IMR-90 (cell line): ENCODE data around the gene PHAF1. TPM values are rescaled to one million over a fixed set of nuclear protein-coding genes. Genes with fewer than 3 reads are reported as not detected.
A peak's percentile ranks its signal among the peaks of the same experiment; 100 is the strongest.

ENCODE experiments used
- ATAC-seq: fragments of 200-7000 bp; cut with Tn5 transposase; 2 replicates; pipeline ENCODE4 v1.9.1; 2020; ENCODE audit warnings: low read depth, mild to moderate bottlenecking, moderate library complexity
- BruUV-seq: library from RNA; stranded (reverse); fragments of 400-500 nt; replicated peaks from 2 replicates; lab custom pipeline; 2021; lab: Mats Ljungman, UMichigan
- CTCF ChIA-PET: fragments of 300-600 bp; formaldehyde crosslinking; extraction: SDS; loops from one replicate; lab custom pipeline; 2021; ENCODE audit warnings: antibody characterized with exemption; lab: Yijun Ruan, JAX
- POLR2A ChIA-PET: fragments of 300-600 bp; sonication (Branson Sonifier 250); formaldehyde crosslinking; loops from one replicate; lab custom pipeline; 2022; ENCODE audit warnings: antibody characterized with exemption; ENCODE audit not compliant: unreplicated experiment; lab: Charles Lee
- DNase-seq: peaks from one replicate; pipeline ENCODE4 v3.0.0; 2013
- H2AFZ ChIP-seq: replicated peaks from 2 replicates; pipeline ENCODE3; 2013; ENCODE audit warnings: low read length, mild to moderate bottlenecking; ENCODE audit not compliant: poor library complexity
- H2AK5ac ChIP-seq: 2 replicates; pipeline ENCODE4 v1.6.1; 2013; ENCODE audit warnings: low read depth, low read length, inconsistent platforms
- H2AK9ac ChIP-seq: replicated peaks from 2 replicates; pipeline ENCODE3; 2013; ENCODE audit warnings: mild to moderate bottlenecking, low read depth, low read length, moderate library complexity; ENCODE audit not compliant: poor library complexity
- H2BK120ac ChIP-seq: 2 replicates; pipeline ENCODE4 v1.6.1; 2013; ENCODE audit warnings: low read depth, low read length, inconsistent platforms
- H2BK15ac ChIP-seq: 3 replicates; pipeline ENCODE4 v1.6.1; 2013; ENCODE audit warnings: low read depth, low read length, inconsistent platforms
- H2BK20ac ChIP-seq: 2 replicates; pipeline ENCODE4 v1.6.1; 2013; ENCODE audit warnings: low read depth, mild to moderate bottlenecking, inconsistent platforms, low read length, moderate library complexity
- H2BK5ac ChIP-seq: 2 replicates; pipeline ENCODE4 v1.6.1; 2013; ENCODE audit warnings: mild to moderate bottlenecking, low read depth, low read length, inconsistent platforms; ENCODE audit not compliant: poor library complexity, severe bottlenecking
- H3K14ac ChIP-seq: replicated peaks from 2 replicates; pipeline ENCODE4 v1.6.1; 2013; ENCODE audit warnings: low read depth, low read length, inconsistent platforms
- H3K18ac ChIP-seq: 2 replicates; pipeline ENCODE4 v1.6.1; 2013; ENCODE audit warnings: low read depth, low read length, control low read depth
- H3K23ac ChIP-seq: 2 replicates; pipeline ENCODE4 v1.6.1; 2013; ENCODE audit warnings: low read depth, low read length, inconsistent platforms
- H3K27ac ChIP-seq: 2 replicates; pipeline ENCODE4 v1.5.1; 2013; ENCODE audit warnings: mild to moderate bottlenecking, control low read depth, low read length; ENCODE audit not compliant: insufficient read depth
- H3K27me3 ChIP-seq: 2 replicates; pipeline ENCODE4 v1.6.1; 2013; ENCODE audit warnings: low read length; ENCODE audit not compliant: control insufficient read depth, insufficient read depth
- H3K36me3 ChIP-seq: 2 replicates; pipeline ENCODE4 v1.6.1; 2013; ENCODE audit warnings: low read length, mixed read lengths; ENCODE audit not compliant: control insufficient read depth, insufficient read depth
- H3K4ac ChIP-seq: 2 replicates; pipeline ENCODE4 v1.6.1; 2013; ENCODE audit warnings: low read depth, low read length, inconsistent platforms
- H3K4me1 ChIP-seq: 2 replicates; pipeline ENCODE4 v1.6.1; 2013; ENCODE audit warnings: low read length, mixed read lengths; ENCODE audit not compliant: control insufficient read depth, insufficient read depth
- H3K4me2 ChIP-seq: 2 replicates; pipeline ENCODE4 v1.6.1; 2013; ENCODE audit warnings: low read depth, mild to moderate bottlenecking, control low read depth, low read length, moderate library complexity
- H3K4me3 ChIP-seq: 2 replicates; pipeline ENCODE4 v1.5.1; 2013; ENCODE audit warnings: low read depth, mild to moderate bottlenecking, control low read depth, low read length, moderate library complexity; ENCODE audit not compliant: insufficient read depth
- H3K56ac ChIP-seq: 2 replicates; pipeline ENCODE4 v1.6.1; 2013; ENCODE audit warnings: low read length, inconsistent platforms; ENCODE audit not compliant: insufficient read depth; ENCODE audit errors: extremely low read depth
- H3K79me1 ChIP-seq, 2 experiments: 2 replicates each; pipeline ENCODE4 v1.6.1; 2013; ENCODE audit warnings: low read length in 2 of 2, inconsistent platforms in 1 of 2, low read depth in 1 of 2
- H3K9ac ChIP-seq: 2 replicates; pipeline ENCODE4 v1.6.1; 2013; ENCODE audit warnings: low read depth, low read length, control low read depth
- H3K9me1 ChIP-seq: 2 replicates; pipeline ENCODE4 v1.6.1; 2013; ENCODE audit warnings: low read length, inconsistent platforms; ENCODE audit not compliant: insufficient read depth
- H3K9me3 ChIP-seq: 2 replicates; pipeline ENCODE4 v1.6.1; 2013; ENCODE audit warnings: low read length; ENCODE audit not compliant: control insufficient read depth, insufficient read depth
- H4K20me1 ChIP-seq: 2 replicates; pipeline ENCODE4 v1.6.1; 2013; ENCODE audit warnings: low read length, inconsistent platforms; ENCODE audit not compliant: insufficient read depth
- H4K5ac ChIP-seq: 2 replicates; pipeline ENCODE4 v1.6.1; 2013; ENCODE audit warnings: mild to moderate bottlenecking, low read depth, low read length, control low read depth
- H4K8ac ChIP-seq, 2 experiments: 2 replicates each; pipeline ENCODE4 v1.6.1; 2013; ENCODE audit warnings: low read depth in 2 of 2, low read length in 2 of 2, control low read depth in 1 of 2, inconsistent platforms in 1 of 2
- H4K91ac ChIP-seq: 2 replicates; pipeline ENCODE4 v1.6.1; 2013; ENCODE audit warnings: low read depth, low read length, inconsistent platforms; ENCODE audit not compliant: insufficient read depth
- BHLHE40 ChIP-seq: fragments of 150-350 bp; IDR thresholded peaks from 2 replicates; pipeline ENCODE4 v1.6.1; 2016; ENCODE audit warnings: mild to moderate bottlenecking, low read depth, low read length
- CEBPB ChIP-seq: IDR thresholded peaks from 2 replicates; pipeline ENCODE4 v1.6.1; 2012; ENCODE audit warnings: low read depth, low read length, improper control_type of control experiment
- CHD1 ChIP-seq: IDR thresholded peaks from 2 replicates; pipeline ENCODE4 v1.6.1; 2012; ENCODE audit warnings: low read depth, low read length, improper control_type of control experiment
- FOS ChIP-seq: fragments of 150-350 bp; IDR thresholded peaks from 2 replicates; pipeline ENCODE4 v1.6.1; 2016; ENCODE audit warnings: low read depth, low read length
- MAFK ChIP-seq: IDR thresholded peaks from 2 replicates; pipeline ENCODE4 v1.6.1; 2012; ENCODE audit warnings: low read depth, low read length, improper control_type of control experiment
- MAZ ChIP-seq: IDR thresholded peaks from 2 replicates; pipeline ENCODE4 v1.6.1; 2012; ENCODE audit warnings: low read depth, mild to moderate bottlenecking, low read length, improper control_type of control experiment, moderate library complexity, borderline replicate concordance
- MXI1 ChIP-seq: IDR thresholded peaks from 2 replicates; pipeline ENCODE4 v1.6.1; 2012; ENCODE audit warnings: low read depth, mild to moderate bottlenecking, low read length, moderate library complexity, borderline replicate concordance
- NFE2L2 ChIP-seq: fragments of 150-350 bp; IDR thresholded peaks from 2 replicates; pipeline ENCODE4 v1.6.1; 2016; ENCODE audit warnings: low read depth, mild to moderate bottlenecking, low read length
- POLR2A ChIP-seq: IDR thresholded peaks from 2 replicates; pipeline ENCODE4 v1.6.1; 2012; ENCODE audit warnings: mild to moderate bottlenecking, low read depth, low read length
- RAD21 ChIP-seq: IDR thresholded peaks from 2 replicates; pipeline ENCODE4 v1.6.1; 2012; ENCODE audit warnings: low read length, improper control_type of control experiment
- RCOR1 ChIP-seq: IDR thresholded peaks from 2 replicates; pipeline ENCODE4 v1.6.1; 2012; ENCODE audit warnings: mild to moderate bottlenecking, low read length, improper control_type of control experiment; ENCODE audit not compliant: insufficient replicate concordance
- RFX5 ChIP-seq: IDR thresholded peaks from 2 replicates; pipeline ENCODE4 v1.8.0; 2012; ENCODE audit warnings: low read depth, mild to moderate bottlenecking, low read length, moderate library complexity
- SMC3 ChIP-seq: fragments of 150-350 bp; IDR thresholded peaks from 2 replicates; pipeline ENCODE4 v1.6.1; 2016; ENCODE audit warnings: low read depth, mild to moderate bottlenecking, antibody characterized with exemption, low read length, moderate library complexity
- WGBS, 2 experiments: methylation state at CpG; one replicate each; pipeline versions ENCODE4 v1.1.5 to v1.1.7; 2013; ENCODE audit warnings: missing lambda C conversion rate in 2 of 2; ENCODE audit not compliant: insufficient read length in 1 of 2; ENCODE audit errors: extremely low coverage in 2 of 2; 5-methylcytosine and 5-hydroxymethylcytosine counted together
- dilution Hi-C: fragments of 300-500 bp; cut with HindIII; formaldehyde crosslinking; loops from one replicate; pipeline ENCODE4 v1.14.3; 2018; ENCODE audit warnings: low sequenced_read_pairs; ENCODE audit not compliant: unreplicated experiment
- in situ Hi-C: fragments of 300-500 bp; cut with MboI; formaldehyde crosslinking; loops from 3 replicates; pipeline ENCODE4 v1.14.3; 2019; ENCODE audit warnings: low sequenced_read_pairs, inconsistent platforms, mixed read lengths
- intact Hi-C: fragments of 100-400 bp; cut with micrococcal nuclease; formaldehyde crosslinking; loops from 2 replicates; pipeline ENCODE4 v1.10.0; 2022
- polyA plus RNA-seq, 3 experiments: library from polyadenylated mRNA; depleted of rRNA; stranded (reverse); fragments of >200 nt; gene quantifications; 2 replicates each; pipeline ENCODE4 v1.2.3, GENCODE V29; 2012; ENCODE audit warnings: low replicate concordance in 1 of 3
- total RNA-seq: library from RNA; depleted of rRNA; stranded (reverse); fragments of >200 nt; gene quantifications from 2 replicates; pipeline ENCODE4 v1.2.3, GENCODE V29; 2012
- TF ChIP-seq, protein P1 (sequence below): fragments of 150-350 bp; IDR thresholded peaks from 2 replicates; pipeline ENCODE4 v1.6.1; 2017; ENCODE audit warnings: mild to moderate bottlenecking, antibody characterized with exemption, low read length, low read depth
- TF ChIP-seq, protein P2 (sequence below): fragments of 150-350 bp; IDR thresholded peaks from 2 replicates; pipeline ENCODE4 v1.6.1; 2016; ENCODE audit warnings: low read depth, mild to moderate bottlenecking, low read length, moderate library complexity, borderline replicate concordance

Gene PHAF1
- total and polyA plus RNA-seq, 2 of the 4 experiments (the other 2 are of a cell fraction) = 14.0 to 19.8 TPM

DNA sequence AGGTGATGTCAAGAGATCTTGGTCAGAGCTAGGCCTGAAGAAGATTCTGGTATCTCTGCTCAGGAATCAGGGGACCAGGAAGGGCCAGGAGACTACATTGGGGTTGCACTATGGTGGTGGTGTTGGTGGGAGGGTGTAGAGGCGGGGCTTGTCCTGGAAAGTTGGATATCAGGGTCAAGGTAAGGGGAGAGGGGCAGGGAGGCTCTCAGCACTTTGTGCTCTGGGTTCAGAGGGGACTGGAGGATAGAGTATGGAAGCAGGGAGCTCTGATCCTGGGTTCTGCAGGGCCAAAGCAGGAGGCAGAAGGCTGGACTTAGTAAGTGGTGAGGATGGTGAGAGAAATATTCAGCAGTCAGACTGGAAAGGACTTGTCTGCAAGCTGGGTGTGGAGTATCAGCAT is 63.6 kb downstream of the PHAF1 start:
- dilution Hi-C loops (no loop called here), in situ Hi-C loops (no loop called here), intact Hi-C loops (no loop called here)
- Histone ChIP-seq H3K23ac (peak overlapping the region; percentile 53), H2AFZ (peak overlapping the region; percentile 93), H3K9me3 (no peaks in the 10 kb centered on the region), H3K27ac (no peak overlapping the region), H2BK5ac (peak overlapping the region; percentile 6), H3K79me1 (peaks cover 17 to 46% of the 10 kb centered on the region in 2 experiments; a peak in 3 of 4 replicates), H3K27me3 (no peaks in the 10 kb centered on the region), H3K18ac (peak overlapping the region; percentile 0; the same call in 1 of the 2 replicates), H2BK15ac (no peak overlapping the region), H4K91ac (peak overlapping the region; percentile 24; the same call in 1 of the 2 replicates), H3K56ac (no peak overlapping the region), H3K9me1 (peaks cover 20% of the 10 kb centered on the region), H3K4ac (peak overlapping the region; percentile 33), H3K36me3 (peaks cover 11% of the 10 kb centered on the region; the same call in 1 of the 2 replicates), H2AK5ac (peak overlapping the region; percentile 43), H3K4me2 (peak overlapping the region; percentile 76), H3K9ac (peak overlapping the region; percentile 7), H2BK120ac (no peak overlapping the region), H3K14ac (peak overlapping the region; percentile 54; the same call in 1 of the 2 replicates), H4K5ac (peak overlapping the region; percentile 9), H2AK9ac (peak overlapping the region; percentile 95), H2BK20ac (no peak overlapping the region), H3K4me1 (peaks cover 35% of the 10 kb centered on the region), H4K20me1 (peaks cover 13% of the 10 kb centered on the region; the same call in 1 of the 2 replicates), H3K4me3 (peak overlapping the region; percentile 36; the same call in 1 of the 2 replicates), H4K8ac (peak overlapping the region; percentile 36 to 72; a peak in 2 of 4 replicates)
- BruUV-seq = no TSS peak
- TF ChIP-seq, protein P1, sequence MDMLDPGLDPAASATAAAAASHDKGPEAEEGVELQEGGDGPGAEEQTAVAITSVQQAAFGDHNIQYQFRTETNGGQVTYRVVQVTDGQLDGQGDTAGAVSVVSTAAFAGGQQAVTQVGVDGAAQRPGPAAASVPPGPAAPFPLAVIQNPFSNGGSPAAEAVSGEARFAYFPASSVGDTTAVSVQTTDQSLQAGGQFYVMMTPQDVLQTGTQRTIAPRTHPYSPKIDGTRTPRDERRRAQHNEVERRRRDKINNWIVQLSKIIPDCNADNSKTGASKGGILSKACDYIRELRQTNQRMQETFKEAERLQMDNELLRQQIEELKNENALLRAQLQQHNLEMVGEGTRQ = no peak
- TF ChIP-seq SMC3 (no peak), RFX5 (no peak), BHLHE40 (no peak), CEBPB (no peak), RAD21 (no peak), NFE2L2 (no peak), MAZ (no peak), POLR2A (no peak), FOS (no peak), MAFK (no peak), MXI1 (no peak), RCOR1 (no peak), CHD1 (no peak)
- TF ChIP-seq, protein P2, sequence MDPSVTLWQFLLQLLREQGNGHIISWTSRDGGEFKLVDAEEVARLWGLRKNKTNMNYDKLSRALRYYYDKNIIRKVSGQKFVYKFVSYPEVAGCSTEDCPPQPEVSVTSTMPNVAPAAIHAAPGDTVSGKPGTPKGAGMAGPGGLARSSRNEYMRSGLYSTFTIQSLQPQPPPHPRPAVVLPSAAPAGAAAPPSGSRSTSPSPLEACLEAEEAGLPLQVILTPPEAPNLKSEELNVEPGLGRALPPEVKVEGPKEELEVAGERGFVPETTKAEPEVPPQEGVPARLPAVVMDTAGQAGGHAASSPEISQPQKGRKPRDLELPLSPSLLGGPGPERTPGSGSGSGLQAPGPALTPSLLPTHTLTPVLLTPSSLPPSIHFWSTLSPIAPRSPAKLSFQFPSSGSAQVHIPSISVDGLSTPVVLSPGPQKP = no peak
- ChIA-PET POLR2A (no interaction called here), CTCF (interaction anchor here (1.1 kb wide), 1 partner anchor 18 kb away, joined by 4 read pairs; no protein-coding TSS in a partner anchor)
- ATAC-seq (no peak), DNase-seq (no peak)
- WGBS, 2 experiments = no CpG with 5 or more reads among the region's 1 CpG
